HG03575 (cell line): Measurements from ENCODE around the gene ZNF783.
"Not testable (repeated sequence)": the region's sequence is repeated elsewhere in the genome, so short reads cannot be mapped to it uniquely, and the experiment has no call there.

Experiments used
- ATAC-seq: cut with Tn5 transposase; IDR thresholded peaks from one replicate; pipeline ENCODE4 v1.9.1; 2021; ENCODE audit not compliant: unreplicated experiment, insufficient number of reproducible peaks, low FRiP score; ENCODE audit errors: extremely low read depth

The ZNF783 gene

DNA sequence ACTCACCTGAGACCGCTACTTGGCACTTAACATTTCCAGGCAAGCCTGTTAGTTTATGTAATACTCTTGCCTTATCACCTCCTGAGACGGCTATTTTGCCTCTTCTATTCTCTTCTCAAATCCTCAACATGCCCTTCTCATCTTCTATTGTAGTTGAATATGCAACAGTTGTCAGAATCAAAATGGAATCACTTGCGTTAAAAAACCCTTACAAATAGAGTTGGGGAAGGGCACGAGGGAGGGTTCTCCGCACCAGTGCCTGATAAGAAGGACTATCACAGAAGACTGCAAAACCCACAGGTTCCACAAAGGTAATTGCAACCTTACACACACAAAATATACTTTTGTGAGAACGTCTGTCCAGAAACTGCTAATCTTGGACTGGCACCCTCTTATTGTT is 57.4 kb downstream of the ZNF783 start:
- no peak for ATAC-seq

DNA sequence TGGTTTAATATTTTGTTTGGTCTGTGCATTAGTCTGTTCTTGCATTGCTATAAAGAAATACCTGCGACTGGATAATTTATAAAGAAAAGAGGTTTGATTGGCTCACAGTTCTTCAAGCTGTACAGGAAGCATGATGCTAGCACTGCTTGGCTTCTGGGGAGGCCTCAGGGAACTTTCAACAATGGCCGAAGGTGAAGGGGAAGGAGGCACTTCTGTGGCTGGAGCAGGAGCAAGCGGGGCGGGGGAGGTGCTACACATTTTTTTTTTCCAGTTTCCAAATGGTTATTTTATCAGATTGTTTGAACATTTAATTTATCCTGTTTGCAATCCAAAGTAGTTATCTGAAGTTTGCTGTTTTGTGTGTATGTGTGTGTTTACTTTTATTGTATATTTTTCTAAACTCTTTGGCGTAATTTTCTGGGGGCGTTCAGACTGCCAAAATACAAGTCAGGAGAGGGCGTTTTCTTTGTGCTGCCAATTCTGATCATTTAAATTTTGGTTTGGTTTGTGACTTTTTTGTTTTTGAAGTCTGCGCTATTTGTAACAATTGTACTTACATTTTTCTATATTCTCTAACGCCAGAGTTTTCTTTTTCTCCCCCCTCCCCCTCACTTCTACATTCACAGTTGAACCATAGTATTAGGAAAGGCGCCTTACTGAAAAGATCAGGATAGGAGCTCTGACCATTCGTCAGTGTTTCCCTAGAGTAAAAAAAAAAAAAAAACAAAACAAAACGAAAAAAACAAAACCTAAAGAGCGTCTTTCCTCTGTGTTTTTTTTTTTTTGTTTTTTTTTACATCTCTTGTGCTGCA is 58.5 kb downstream of the ZNF783 start:
- no peak for ATAC-seq

DNA sequence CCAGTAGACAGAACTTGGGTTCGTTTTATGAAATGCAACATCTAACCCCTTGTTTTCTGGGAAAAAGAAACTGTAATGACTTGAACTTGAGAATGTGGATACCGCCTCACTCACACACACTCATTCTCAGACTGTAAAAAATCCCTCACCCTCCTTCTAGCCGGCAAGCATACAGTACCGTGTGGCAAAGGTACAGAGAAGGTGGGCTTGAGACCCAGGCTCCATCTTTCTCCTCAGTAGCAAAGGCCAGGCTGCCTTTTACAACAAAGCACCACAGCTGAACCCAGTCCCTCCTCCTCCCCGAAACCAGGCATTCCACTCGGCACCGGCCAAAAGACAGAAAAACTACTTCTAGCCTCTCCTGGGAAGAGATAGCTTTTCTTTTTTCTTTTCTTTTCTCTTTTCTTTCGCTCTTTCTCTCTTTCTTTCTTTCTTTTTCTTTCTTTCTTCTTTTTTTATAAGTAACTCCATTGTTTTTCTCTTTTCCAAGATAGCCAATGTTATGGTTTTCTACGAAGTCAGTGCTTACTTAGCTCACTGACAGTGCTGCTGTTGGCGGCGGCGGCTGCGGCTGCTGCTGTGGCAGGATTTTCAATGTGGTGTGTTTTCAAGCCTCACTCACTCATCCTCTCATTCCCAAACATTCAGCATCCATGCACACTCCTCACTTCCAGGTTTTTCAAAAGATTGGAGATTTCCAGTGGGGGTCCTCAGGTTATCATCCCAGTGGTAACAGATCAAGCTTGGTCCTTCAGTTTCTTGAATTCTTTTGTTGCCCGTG is 59.3 kb downstream of the ZNF783 start:
- ATAC-seq: not testable (repeated sequence)

DNA sequence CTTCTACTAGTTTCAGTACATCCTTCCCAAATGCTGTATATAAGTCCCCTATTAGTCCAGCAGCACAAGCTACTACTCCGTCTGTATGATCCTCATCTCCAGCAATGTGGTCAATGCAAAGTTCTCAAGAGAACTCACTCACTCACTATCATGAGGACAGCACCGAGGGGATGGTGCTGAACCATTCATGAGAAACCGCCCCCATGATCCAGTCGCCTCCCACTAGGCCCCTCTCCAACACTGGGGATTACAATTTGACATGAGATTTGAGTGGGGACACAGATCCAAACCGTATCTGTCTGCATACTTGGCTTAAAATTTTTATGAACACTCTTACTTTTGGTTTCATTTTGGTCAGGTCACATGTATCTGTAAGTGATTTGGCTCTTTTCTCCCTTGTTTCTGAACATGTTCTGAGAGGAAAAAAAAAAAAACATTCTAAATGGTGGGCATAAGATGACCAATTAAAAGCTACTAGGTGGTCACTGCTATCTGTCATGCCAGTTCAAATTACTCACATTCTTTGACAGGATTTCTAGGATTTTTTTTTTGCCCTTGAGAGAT is 60.1 kb downstream of the ZNF783 start:
- ATAC-seq: no peak

DNA sequence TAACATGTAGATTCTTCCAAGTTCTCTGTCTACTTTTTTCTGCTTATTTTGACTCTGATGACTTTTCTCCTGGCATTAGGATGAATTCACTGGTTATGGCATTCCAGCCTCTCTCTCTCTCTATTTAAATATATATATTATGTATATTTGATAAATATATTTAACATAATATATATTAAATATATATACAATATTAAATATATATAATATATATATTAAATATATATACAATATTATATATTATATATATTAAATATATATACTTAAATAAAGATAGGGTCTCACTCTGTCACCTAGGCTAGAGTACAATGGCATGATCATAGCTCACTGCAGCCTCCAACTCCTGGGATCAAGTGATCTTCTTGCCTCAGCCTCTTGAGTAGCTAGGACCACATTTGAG is 60.7 kb downstream of the ZNF783 start:
- no peak for ATAC-seq

DNA sequence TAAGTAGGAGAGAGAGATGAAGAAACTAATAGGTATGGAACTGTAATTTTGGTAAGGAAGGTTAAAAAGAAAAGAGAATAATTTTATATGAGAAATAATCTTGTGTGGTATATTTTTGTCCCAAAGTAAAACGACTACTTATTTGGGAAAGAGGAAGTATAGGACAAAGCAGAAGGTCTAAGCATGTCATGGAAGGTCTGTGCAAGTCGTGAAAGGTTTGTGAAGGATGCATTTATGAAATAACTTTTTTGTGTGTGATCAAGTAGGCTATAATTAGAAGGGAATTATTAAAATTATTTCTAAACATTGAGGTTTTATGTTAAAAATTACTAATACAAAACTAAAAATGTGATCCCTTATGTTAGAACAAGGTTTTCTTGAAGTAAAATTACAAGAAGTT is 63.3 kb downstream of the ZNF783 start:
- no peak for ATAC-seq

DNA sequence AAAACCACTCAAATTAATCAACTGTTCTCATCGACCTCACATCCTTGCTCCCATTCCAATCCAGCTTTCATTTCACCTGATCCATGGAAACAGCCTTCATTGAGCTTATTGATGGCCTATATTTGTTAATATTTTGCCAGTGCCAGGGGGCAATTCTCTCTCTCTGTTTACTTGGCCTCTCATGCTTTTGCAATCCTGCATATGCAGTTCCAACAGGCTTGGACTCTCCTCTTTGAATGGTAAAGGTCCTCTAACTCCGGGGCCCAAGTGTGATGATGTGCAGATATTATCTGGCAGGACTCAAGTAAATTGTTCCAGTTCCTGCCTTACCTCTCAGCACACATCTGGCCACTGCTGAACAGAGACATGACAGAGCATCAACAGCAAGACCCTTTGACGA is 67.3 kb downstream of the ZNF783 start:
- no peak for ATAC-seq

DNA sequence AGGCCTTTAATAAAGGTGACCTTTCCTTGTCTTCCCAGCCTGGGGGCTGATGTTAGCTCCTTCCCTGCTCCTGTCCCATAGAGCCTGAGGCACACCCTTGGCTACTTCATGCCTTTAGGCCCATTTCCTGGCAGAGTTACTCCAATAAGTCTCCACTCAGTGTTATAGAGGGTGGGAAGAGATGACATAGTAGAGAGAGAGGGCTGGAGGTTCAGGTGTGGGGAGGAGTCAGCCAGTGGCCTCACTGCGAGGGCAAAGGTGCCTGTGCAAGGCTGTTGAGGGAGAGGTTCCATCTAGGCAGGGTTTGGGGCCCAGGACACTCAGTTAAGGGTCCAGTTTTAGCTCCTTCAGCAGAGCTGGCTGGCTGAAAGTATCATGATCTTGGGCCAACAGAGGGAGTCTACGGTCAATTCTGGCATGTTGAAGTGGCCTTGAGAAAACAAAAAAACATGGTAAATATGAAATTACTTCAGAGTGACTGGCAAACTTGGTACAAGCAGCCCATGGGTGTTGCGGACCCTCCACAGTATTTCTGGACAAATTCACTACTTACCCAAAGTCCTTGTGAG is 67.9 kb downstream of the ZNF783 start:
- no peak for ATAC-seq

DNA sequence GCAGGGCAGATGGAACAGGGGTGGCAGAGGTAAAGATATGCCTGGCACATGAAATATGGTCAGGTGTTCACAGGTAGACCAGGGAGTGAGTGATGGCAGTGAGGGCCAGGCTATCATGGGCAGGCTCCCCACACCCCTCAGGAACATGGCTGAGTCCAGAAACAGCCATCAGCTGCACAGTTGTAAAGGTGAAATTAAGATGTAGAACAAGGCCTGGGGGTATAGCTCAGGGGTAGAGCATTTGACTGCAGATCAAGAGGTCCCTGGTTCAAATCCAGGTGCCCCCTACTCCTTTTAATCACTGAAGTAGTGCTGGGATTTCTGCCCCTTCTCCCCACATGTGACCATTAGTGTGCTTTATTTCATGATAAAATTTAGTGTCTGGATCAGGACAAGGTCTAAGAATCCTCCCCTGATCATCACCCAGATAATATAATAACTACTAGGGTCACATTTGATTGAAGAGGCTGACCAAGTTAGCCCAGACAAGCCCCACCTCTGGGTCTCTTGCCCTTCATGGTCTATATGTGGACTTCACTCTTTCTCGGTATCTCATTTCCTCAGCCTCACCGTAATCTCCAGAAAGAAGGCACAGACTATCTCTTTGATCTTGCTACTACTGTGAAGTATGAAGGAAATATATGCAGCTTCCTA is 69.0 kb downstream of the ZNF783 start:
- no peak for ATAC-seq

DNA sequence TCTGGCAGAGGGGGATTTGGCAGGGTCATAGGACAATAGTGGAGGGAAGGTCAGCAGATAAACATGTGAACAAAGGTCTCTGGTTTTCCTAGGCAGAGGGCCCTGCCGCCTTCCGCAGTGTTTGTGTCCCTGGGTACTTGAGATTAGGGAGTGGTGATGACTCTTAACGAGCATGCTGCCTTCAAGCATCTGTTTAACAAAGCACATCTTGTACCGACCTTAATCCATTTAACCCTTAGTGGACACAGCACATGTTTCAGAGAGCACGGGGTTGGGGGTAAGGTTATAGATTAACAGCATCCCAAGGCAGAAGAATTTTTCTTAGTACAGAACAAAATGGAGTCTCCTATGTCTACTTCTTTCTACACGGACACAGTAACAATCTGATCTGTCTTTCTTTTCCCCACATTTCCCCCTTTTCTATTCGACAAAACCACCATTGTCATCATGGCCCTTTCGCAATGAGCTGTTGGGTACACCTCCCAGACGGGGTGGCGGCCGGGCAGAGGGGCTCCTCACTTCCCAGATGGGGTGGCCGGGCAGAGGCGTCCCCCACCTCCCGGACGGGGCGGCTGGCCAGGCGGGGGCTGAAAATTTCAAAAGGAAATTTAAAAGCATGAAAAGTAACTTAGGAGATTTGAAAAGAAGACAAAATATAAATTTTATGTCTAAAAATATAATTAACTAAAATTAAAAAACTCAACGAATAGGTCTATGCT is 70.8 kb downstream of the ZNF783 start:
- ATAC-seq: not testable (repeated sequence)

DNA sequence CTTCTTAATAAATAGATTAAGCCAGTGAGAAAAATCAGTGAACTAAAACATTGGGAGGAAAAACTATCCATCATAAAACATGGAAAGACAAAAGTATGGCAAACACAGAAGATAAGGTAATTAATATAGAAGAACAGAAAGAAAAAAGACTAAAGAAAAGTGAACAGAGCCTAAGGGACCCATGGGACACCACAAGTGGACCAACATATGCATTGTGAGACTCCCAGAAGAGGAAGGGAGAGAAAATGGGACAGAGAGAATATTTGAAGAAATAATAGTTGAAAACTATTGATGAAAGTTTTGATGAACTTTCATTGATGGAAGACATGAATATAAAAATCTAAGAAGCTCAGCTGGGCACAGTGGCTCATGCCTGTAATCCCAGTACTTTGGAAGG is 71.3 kb downstream of the ZNF783 start:
- no peak for ATAC-seq

DNA sequence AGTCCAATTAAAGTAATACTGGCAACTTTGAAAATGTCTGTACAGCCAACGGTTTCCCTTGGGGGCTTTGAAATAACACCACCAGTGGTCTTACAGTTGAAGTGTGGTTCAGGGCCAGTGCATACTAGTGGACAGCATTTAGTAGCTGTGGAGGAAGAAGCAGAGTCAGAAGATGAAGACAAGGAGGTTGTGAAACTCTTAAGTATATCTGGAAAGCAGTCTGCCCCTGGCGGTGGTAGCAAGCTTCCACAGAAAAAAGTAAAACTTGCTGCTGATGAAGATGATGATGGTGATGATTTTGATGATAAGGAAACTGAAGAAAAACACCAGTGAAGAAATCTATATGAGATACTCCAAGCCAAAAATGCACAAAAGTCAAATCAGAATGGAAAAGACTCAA is 72.2 kb downstream of the ZNF783 start:
- no peak for ATAC-seq
